ENCODE data around the gene BRMS1L. TPM values are rescaled to one million over a fixed set of nuclear protein-coding genes. Genes with fewer than 3 reads are reported as not detected.

Gene BRMS1L
- total RNA-seq, 6 experiments from 2014 or later, result 7.1 to 10.1 (median 8.4) TPM

DNA sequence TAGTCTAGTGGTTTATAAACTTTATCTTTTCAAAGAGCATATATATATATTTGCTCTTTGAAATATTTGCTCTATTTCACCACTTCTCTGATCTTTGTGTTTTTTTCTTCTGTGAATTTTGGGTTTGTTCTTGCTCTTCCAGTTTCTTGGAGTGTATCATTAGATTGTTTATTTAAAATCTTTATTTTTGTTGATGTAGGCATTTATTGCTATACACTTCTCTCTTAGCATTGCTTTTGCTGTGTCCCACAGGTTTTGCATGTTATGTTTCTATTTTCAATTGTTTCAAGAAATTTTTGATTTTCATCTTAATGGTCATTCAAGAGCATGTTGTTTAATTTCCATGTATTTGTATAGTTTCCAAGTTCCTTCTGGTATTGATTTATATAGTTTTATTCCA is 69.1 kb downstream of the BRMS1L start:
- no peak overlapping the region for H3K27ac Mint-ChIP-seq
- TF ChIP-seq, protein P1, sequence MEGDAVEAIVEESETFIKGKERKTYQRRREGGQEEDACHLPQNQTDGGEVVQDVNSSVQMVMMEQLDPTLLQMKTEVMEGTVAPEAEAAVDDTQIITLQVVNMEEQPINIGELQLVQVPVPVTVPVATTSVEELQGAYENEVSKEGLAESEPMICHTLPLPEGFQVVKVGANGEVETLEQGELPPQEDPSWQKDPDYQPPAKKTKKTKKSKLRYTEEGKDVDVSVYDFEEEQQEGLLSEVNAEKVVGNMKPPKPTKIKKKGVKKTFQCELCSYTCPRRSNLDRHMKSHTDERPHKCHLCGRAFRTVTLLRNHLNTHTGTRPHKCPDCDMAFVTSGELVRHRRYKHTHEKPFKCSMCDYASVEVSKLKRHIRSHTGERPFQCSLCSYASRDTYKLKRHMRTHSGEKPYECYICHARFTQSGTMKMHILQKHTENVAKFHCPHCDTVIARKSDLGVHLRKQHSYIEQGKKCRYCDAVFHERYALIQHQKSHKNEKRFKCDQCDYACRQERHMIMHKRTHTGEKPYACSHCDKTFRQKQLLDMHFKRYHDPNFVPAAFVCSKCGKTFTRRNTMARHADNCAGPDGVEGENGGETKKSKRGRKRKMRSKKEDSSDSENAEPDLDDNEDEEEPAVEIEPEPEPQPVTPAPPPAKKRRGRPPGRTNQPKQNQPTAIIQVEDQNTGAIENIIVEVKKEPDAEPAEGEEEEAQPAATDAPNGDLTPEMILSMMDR (IDR thresholded peaks at IDR 0.05), result no peak
- no peaks in the 10 kb centered on the region for H3K4me1 Mint-ChIP-seq (ENCODE audit: low read depth)
- H3K9me3 Mint-ChIP-seq, result no peaks in the 10 kb centered on the region
- H3K36me3 Mint-ChIP-seq (ENCODE audit: low read depth), result no peaks in the 10 kb centered on the region
- H3K27me3 Mint-ChIP-seq (ENCODE audit: insufficient read depth), result peaks cover 6% of the 10 kb centered on the region
- no peak for DNase-seq
- no peak overlapping the region for H3K4me3 Mint-ChIP-seq

DNA sequence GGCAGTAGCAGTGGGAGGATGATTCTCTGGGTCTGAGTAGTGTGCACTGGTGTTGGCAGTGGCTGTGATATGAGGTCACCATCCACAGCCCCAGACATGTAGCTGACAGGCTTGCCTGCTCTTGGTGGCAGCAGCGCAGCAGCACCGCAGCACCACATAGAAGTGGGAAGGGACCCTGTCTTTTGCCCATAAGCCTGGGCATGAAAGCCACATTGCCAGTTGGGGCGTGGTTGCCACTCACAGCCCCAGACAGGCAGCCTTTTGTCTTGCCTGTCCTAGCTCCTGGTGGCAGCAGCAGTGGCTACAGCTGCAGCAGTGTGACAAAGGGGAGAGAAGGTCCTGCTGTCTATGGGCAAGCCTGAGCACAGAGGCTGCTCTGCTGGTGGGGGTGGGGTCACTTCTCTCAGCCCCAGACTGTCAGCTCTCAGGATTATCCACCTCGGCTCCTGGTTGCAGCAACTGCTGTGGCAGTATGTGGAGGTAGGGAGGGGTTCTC is 71.5 kb downstream of the BRMS1L start:
- H3K9me3 Mint-ChIP-seq, result no peaks in the 10 kb centered on the region
- H3K27me3 Mint-ChIP-seq (ENCODE audit: insufficient read depth), result peaks cover 6% of the 10 kb centered on the region
- DNase-seq, result no peak
- H3K36me3 Mint-ChIP-seq (ENCODE audit: low read depth), result no peaks in the 10 kb centered on the region
- H3K4me3 Mint-ChIP-seq, result no peak overlapping the region
- TF ChIP-seq, protein P1 (IDR thresholded peaks at IDR 0.05), result no peak
- H3K4me1 Mint-ChIP-seq (ENCODE audit: low read depth), result no peaks in the 10 kb centered on the region
- H3K27ac Mint-ChIP-seq, result no peak overlapping the region

DNA sequence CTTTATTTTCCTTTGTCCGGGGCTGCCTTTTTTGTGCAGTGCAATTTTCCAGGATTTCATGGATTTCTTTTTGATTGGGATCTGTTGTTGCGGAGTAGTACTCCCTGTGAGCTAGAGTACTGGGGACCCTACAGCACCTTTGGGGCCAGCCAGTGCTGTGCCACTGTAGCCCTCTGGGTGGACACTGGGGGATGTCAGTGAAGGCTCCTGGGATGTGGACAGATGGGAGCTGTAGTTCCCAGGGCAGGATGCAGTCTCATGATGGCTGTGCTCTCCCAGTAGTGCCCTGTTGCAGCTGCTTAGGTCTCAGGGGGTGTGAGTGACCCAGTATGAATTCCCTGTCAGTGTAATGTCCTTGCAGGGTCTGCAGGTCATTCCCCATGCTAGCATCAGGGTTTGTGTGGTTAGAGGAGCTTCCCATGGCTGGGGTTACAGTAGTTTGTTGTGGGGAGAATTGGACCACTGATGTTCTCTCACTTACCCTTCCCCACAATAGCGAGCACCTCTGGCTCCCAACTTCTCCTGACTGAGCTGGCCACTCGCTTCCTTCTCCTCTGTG is 72.2 kb downstream of the BRMS1L start:
- Mint-ChIP-seq H3K27me3 (ENCODE audit: insufficient read depth) (peaks cover 6% of the 10 kb centered on the region), H3K4me3 (no peak overlapping the region), H3K4me1 (ENCODE audit: low read depth) (no peaks in the 10 kb centered on the region), H3K9me3 (no peaks in the 10 kb centered on the region), H3K27ac (no peak overlapping the region), H3K36me3 (ENCODE audit: low read depth) (no peaks in the 10 kb centered on the region)
- TF ChIP-seq, protein P1 (IDR thresholded peaks at IDR 0.05), result no peak
- no peak for DNase-seq

DNA sequence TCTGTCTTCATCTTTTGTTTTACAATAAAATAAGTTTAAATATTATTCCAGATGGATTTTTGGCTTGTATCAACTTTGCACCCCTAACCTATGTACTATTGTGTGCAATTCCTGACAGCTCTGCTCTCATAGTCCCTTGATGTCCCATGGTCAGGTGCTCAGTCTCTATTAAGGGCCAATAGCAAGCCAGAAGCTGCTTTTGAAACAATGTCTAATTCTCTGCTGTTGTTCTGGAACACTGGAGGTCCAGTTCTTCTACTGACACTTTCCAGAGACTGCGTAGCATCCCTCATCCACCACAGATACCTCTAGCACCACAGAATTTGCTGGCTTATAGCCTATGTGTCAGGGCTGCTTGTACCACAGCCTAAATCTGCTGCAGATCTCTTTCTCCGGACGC is 74.6 kb downstream of the BRMS1L start:
- TF ChIP-seq, protein P1 (IDR thresholded peaks at IDR 0.05), result no peak
- Mint-ChIP-seq H3K27ac (no peak overlapping the region), H3K27me3 (ENCODE audit: insufficient read depth) (peaks cover 6% of the 10 kb centered on the region), H3K4me3 (no peak overlapping the region), H3K4me1 (ENCODE audit: low read depth) (no peaks in the 10 kb centered on the region), H3K36me3 (ENCODE audit: low read depth) (no peaks in the 10 kb centered on the region), H3K9me3 (no peaks in the 10 kb centered on the region)
- DNase-seq, result no peak

DNA sequence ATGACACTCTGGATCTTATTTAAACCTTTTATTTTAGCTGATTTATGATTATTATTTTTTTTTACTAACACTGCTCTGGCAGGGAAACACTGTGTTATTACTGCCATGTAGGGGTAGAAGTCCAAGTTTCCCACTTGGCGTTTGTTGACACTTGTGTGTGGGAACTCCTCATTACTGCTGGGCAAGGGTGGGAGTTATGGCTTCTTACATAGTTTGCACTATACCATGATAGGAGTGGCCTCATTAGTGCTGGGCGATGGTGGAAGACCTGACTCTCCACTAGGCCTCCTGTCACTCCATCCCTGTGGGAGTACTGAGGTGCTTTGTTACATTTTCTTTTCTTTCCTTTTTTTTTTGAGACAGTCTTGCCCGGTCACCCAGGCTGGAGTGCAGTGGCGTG is 83.5 kb downstream of the BRMS1L start:
- Mint-ChIP-seq H3K4me1 (ENCODE audit: low read depth) (no peaks in the 10 kb centered on the region), H3K4me3 (no peak overlapping the region), H3K9me3 (no peaks in the 10 kb centered on the region), H3K27me3 (ENCODE audit: insufficient read depth) (no peaks in the 10 kb centered on the region; the same call in 1 of the 2 replicates), H3K27ac (no peak overlapping the region), H3K36me3 (ENCODE audit: low read depth) (no peaks in the 10 kb centered on the region)
- TF ChIP-seq, protein P1 (IDR thresholded peaks at IDR 0.05), result no peak
- DNase-seq, result no peak

All from HFFc6 (cell line).